Liver (tissue), 9 donors: ENCODE data around the gene CYP11A1. TPM values are rescaled to one million over a fixed set of nuclear protein-coding genes. Genes with fewer than 3 reads are reported as not detected.

Experiments
- DNase-seq: peaks from one replicate; pipeline ENCODE4 v3.0.0-alpha.2; 2017; ENCODE audit warnings: low spot score
- H3K27ac ChIP-seq, 2 donors: one replicate each; pipeline ENCODE4 v1.7.0; 2013; ENCODE audit warnings: inconsistent platforms in 2 of 2, low read length in 2 of 2, control low read depth in 1 of 2, low read depth in 1 of 2, mild to moderate bottlenecking in 1 of 2
- H3K27me3 ChIP-seq, 4 donors: one replicate each; pipeline versions ENCODE4 v1.6.1 to v1.7.0; 2013; ENCODE audit warnings: low read length in 3 of 4, inconsistent platforms in 1 of 4, mild to moderate bottlenecking in 1 of 4, moderate library complexity in 1 of 4; ENCODE audit not compliant: control insufficient read depth in 4 of 4, insufficient read depth in 4 of 4
- H3K36me3 ChIP-seq, 4 donors: one replicate each; pipeline versions ENCODE4 v1.6.1 to v1.7.0; 2013; ENCODE audit warnings: low read length in 3 of 4, mild to moderate bottlenecking in 3 of 4, low read depth in 1 of 4, moderate library complexity in 1 of 4; ENCODE audit not compliant: control insufficient read depth in 4 of 4, insufficient read depth in 3 of 4
- H3K4me1 ChIP-seq, 4 donors: one replicate each; pipeline versions ENCODE4 v1.6.1 to v1.7.0; 2013; ENCODE audit warnings: low read length in 3 of 4, mild to moderate bottlenecking in 3 of 4, moderate library complexity in 1 of 4; ENCODE audit not compliant: control insufficient read depth in 4 of 4, insufficient read depth in 4 of 4
- H3K4me3 ChIP-seq, 3 donors: one replicate each; pipeline versions ENCODE4 v1.6.1 to v1.7.0; 2013; ENCODE audit warnings: low read length in 3 of 3, control low read depth in 1 of 3, low read depth in 1 of 3, mild to moderate bottlenecking in 1 of 3
- H3K9ac ChIP-seq, 2 donors: one replicate each; pipeline ENCODE4 v1.7.0; 2013; ENCODE audit warnings: low read length in 2 of 2, mild to moderate bottlenecking in 2 of 2, moderate library complexity in 2 of 2, control low read depth in 1 of 2, low read depth in 1 of 2
- H3K9me3 ChIP-seq, 4 donors: one replicate each; pipeline versions ENCODE4 v1.6.1 to v1.7.0; 2013; ENCODE audit warnings: low read length in 3 of 4; ENCODE audit not compliant: control insufficient read depth in 4 of 4
- ATF3 ChIP-seq: IDR thresholded peaks from 2 replicates; pipeline ENCODE4 v1.6.1; 2016; ENCODE audit warnings: antibody characterized with exemption
- CTCF ChIP-seq: fragments of 150-350 bp; IDR thresholded peaks from 2 replicates; pipeline ENCODE4 v1.5.1; 2017; ENCODE audit warnings: improper control_type of control experiment, low read depth, low read length; ENCODE audit not compliant: missing input control
- EGR1 ChIP-seq, 2 donors: IDR thresholded peaks; 2 replicates each; pipeline ENCODE4 v1.6.1; 2016 to 2018; ENCODE audit warnings: antibody characterized with exemption in 2 of 2, low read depth in 2 of 2
- FOXA1 ChIP-seq: IDR thresholded peaks from 2 replicates; pipeline ENCODE4 v1.6.1; 2016; ENCODE audit warnings: antibody characterized with exemption
- FOXA2 ChIP-seq: IDR thresholded peaks from 2 replicates; pipeline ENCODE4 v1.6.1; 2016; ENCODE audit warnings: antibody characterized with exemption
- GABPA ChIP-seq, 2 donors: IDR thresholded peaks in 1 of 2; conservative IDR thresholded peaks in 1 of 2; 2 replicates each; pipeline ENCODE4 v1.6.1; 2016; ENCODE audit warnings: antibody characterized with exemption in 2 of 2, mild to moderate bottlenecking in 1 of 2, moderate library complexity in 1 of 2
- HNF4A ChIP-seq, 2 donors: conservative IDR thresholded peaks; 2 replicates each; pipeline ENCODE4 v1.6.1; 2016; ENCODE audit warnings: antibody characterized with exemption in 2 of 2, mild to moderate bottlenecking in 2 of 2
- HNF4G ChIP-seq: IDR thresholded peaks from 2 replicates; pipeline ENCODE4 v1.6.1; 2016; ENCODE audit warnings: antibody characterized with exemption
- JUND ChIP-seq, 2 donors: IDR thresholded peaks; 2 replicates each; pipeline ENCODE4 v1.6.1; 2016; ENCODE audit warnings: antibody characterized with exemption in 2 of 2
- MAX ChIP-seq: IDR thresholded peaks from 2 replicates; pipeline ENCODE4 v1.6.1; 2016; ENCODE audit warnings: antibody characterized with exemption
- NR2F2 ChIP-seq: IDR thresholded peaks from 2 replicates; pipeline ENCODE4 v1.6.1; 2016; ENCODE audit warnings: antibody characterized with exemption
- RAD21 ChIP-seq, 2 donors: IDR thresholded peaks; 2 replicates each; pipeline ENCODE4 v1.6.1; 2016; ENCODE audit warnings: antibody characterized with exemption in 2 of 2, mild to moderate bottlenecking in 2 of 2
- REST ChIP-seq: IDR thresholded peaks from 2 replicates; pipeline ENCODE4 v1.6.1; 2016; ENCODE audit warnings: antibody characterized with exemption, mild to moderate bottlenecking
- RXRA ChIP-seq, 2 donors: IDR thresholded peaks; 2 replicates each; pipeline ENCODE4 v1.6.1; 2017 to 2018; ENCODE audit warnings: antibody characterized with exemption in 2 of 2, mild to moderate bottlenecking in 1 of 2
- SP1 ChIP-seq: IDR thresholded peaks from 2 replicates; pipeline ENCODE4 v1.6.1; 2018; ENCODE audit warnings: antibody characterized with exemption, mild to moderate bottlenecking
- TAF1 ChIP-seq: conservative IDR thresholded peaks from 2 replicates; pipeline ENCODE4 v1.6.1; 2016; ENCODE audit warnings: antibody characterized with exemption, mild to moderate bottlenecking
- YY1 ChIP-seq: IDR thresholded peaks from 2 replicates; pipeline ENCODE4 v1.6.1; 2016; ENCODE audit warnings: antibody characterized with exemption, mild to moderate bottlenecking
- ZBTB33 ChIP-seq: IDR thresholded peaks from 2 replicates; pipeline ENCODE4 v1.6.1; 2016; ENCODE audit warnings: antibody characterized with exemption
- WGBS: extraction: QIAGEN DNeasy Blood & Tissue Kit; methylation state at CpG from one replicate; pipeline ENCODE4 v1.1.7; 2013; 5-methylcytosine and 5-hydroxymethylcytosine counted together
- polyA plus RNA-seq, 2 donors: library from polyadenylated mRNA; stranded (reverse) in 1 of 2; unstranded in 1 of 2; fragments of 200-250 nt in 1 of 2; fragments of >200 nt in 1 of 2; fragmentation: Nextera tagmentation in 1 of 2; extraction: Ambion mirVana in 1 of 2; gene quantifications; one replicate each; pipeline versions ENCODE4 v1.2.1 to v1.2.3, GENCODE V29; 2013 to 2015
- total RNA-seq, 2 donors: library from RNA; depleted of rRNA; stranded (reverse); fragments of >200 nt; gene quantifications; one replicate each; pipeline ENCODE4 v1.2.3, GENCODE V29; 2014
- donor health status: healthy.
- donor health status: healthy.
- donor health status: healthy.
- donor health status: healthy.
- donor health status: healthy.

Gene CYP11A1
- total RNA-seq (1 to 10 TPM in 1 of 2 donors, under 1 TPM in 1; 0.47 to 2.3 TPM), polyA plus RNA-seq (1 to 10 TPM; 1.5 to 2.2 TPM)

GRCh38 chr15:74367296-74367854 lies at the start of gene CYP11A1:
Gene CYP11A1 (minus strand): TSS chr15:74367646. CDS start chr15:74367585, 61 bp downstream.
- no peaks in the 10 kb centered on the region for H3K27me3 ChIP-seq
- H3K27ac ChIP-seq, result no peak within 1 kb of the TSS
- WGBS, result 92% methylated on average over 12 of the region's 12 CpGs
- TF ChIP-seq HNF4A (conservative IDR thresholded peaks at IDR 0.05), result no peak
- no peak for TF ChIP-seq FOXA1
- no peak for TF ChIP-seq ATF3
- TF ChIP-seq CTCF, result no peak
- TF ChIP-seq ZBTB33, result no peak
- no peak for TF ChIP-seq YY1
- TF ChIP-seq TAF1, result no peak
- no peak for TF ChIP-seq HNF4G
- no peak for TF ChIP-seq RXRA (IDR thresholded peaks at IDR 0.05)
- TF ChIP-seq GABPA (IDR thresholded peaks at IDR 0.05 in 1 of 2, conservative IDR thresholded peaks at IDR 0.05 in 1 of 2), result no peak
- no peak for TF ChIP-seq NR2F2
- TF ChIP-seq EGR1 (IDR thresholded peaks at IDR 0.05; ENCODE audit: low read depth in 2 of 2), result no peak
- TF ChIP-seq JUND (IDR thresholded peaks at IDR 0.05), result no peak
- TF ChIP-seq FOXA2, result no peak
- no peak for TF ChIP-seq MAX
- no peak for TF ChIP-seq SP1
- TF ChIP-seq REST, result no peak
- no peak for TF ChIP-seq RAD21 (IDR thresholded peaks at IDR 0.05)
- peaks cover 0 to 6% (median 2%) of the 10 kb centered on the region in 4 donors for H3K4me1 ChIP-seq
- no peak within 1 kb of the TSS for H3K4me3 ChIP-seq
- DNase-seq, result no peak
- no peaks in the 10 kb centered on the region for H3K9me3 ChIP-seq
- H3K9ac ChIP-seq, result no peak within 1 kb of the TSS
- H3K36me3 ChIP-seq, result no peaks in the 10 kb centered on the region
